Left lung (tissue), 14 donors: Measurements from ENCODE around the gene SHISA6. TPM values are rescaled to one million over a fixed set of nuclear protein-coding genes. Genes with fewer than 3 reads are reported as not detected.

Experiments used
- ATAC-seq: fragments of 200-7000 bp; cut with Tn5 transposase; one replicate; pipeline ENCODE4 v1.9.1; 2020; ENCODE audit warnings: moderate library complexity
- DNase-seq, 4 donors: peaks; one replicate each; pipeline ENCODE4 v3.0.0-alpha.2; 2013 to 2020
- H3K27ac ChIP-seq, 2 donors: fragments of 200-600 bp; sonication (generic) in 1 of 2; one replicate each; pipeline versions ENCODE4 v1.5.0 to v1.8.0; 2020 to 2021
- H3K27me3 ChIP-seq, 2 donors: fragments of 200-600 bp; sonication (generic) in 1 of 2; one replicate each; pipeline versions ENCODE4 v1.5.0 to v1.8.0; 2020 to 2021
- H3K36me3 ChIP-seq, 2 donors: fragments of 200-600 bp; sonication (generic) in 1 of 2; one replicate each; pipeline versions ENCODE4 v1.5.0 to v1.8.0; 2020 to 2021
- H3K4me1 ChIP-seq, 2 donors: fragments of 200-600 bp; one replicate each; pipeline ENCODE4 v1.8.0; 2021
- H3K4me3 ChIP-seq, 2 donors: fragments of 200-600 bp; sonication (generic) in 1 of 2; one replicate each; pipeline versions ENCODE4 v1.5.0 to v1.8.0; 2020 to 2021; ENCODE audit warnings: mild to moderate bottlenecking in 1 of 2
- H3K9me3 ChIP-seq, 2 donors: fragments of 200-600 bp; sonication (generic) in 1 of 2; one replicate each; pipeline versions ENCODE4 v1.5.0 to v1.8.0; 2020 to 2021
- intact Hi-C, 2 donors: fragments of 100-400 bp; cut with DNase I; formaldehyde crosslinking; loops; one replicate each; pipeline versions ENCODE4 v1.11.2 to v1.14.2; 2022
- long read RNA-seq, 12 donors: library from polyadenylated mRNA in 2 of 12; unstranded in 2 of 12; transcript quantifications; one replicate each; pipeline ENCODE4 v2.0.0 and lab custom pipeline, GENCODE V29; 2019 to 2026
- polyA plus RNA-seq, 6 donors: library from polyadenylated mRNA; unstranded; fragments of 120-200 nt; gene quantifications; one replicate each; pipeline ENCODE4 v1.2.1, GENCODE V29; 2013; ENCODE audit not compliant: insufficient read length in 6 of 6
- total RNA-seq, 2 donors: library from RNA; stranded (reverse); fragmentation: NEBNext Ultra II Directional; extraction: Animal tissue kit (Norgen Biotek cat#: 25700); gene quantifications; one replicate each; pipeline ENCODE4 v1.2.1, GENCODE V29; 2021
- TF ChIP-seq, protein P1 (sequence below), 2 donors: fragments of 200-600 bp; sonication (generic) in 1 of 2; IDR thresholded peaks; one replicate each; pipeline versions ENCODE4 v1.5.0 to v1.8.0; 2021; ENCODE audit warnings: antibody characterized with exemption in 2 of 2
- donor health status: DM: no; HTN: yes; CAD: no.
- donor health status: DM: no; HTN: no; CAD: no.

SHISA6 gene
- total RNA-seq: under 1 TPM in 1 of 2 donors, not detected in 1; 0.06 TPM
- under 1 TPM; 0.06 to 0.38 (median 0.25) TPM for polyA plus RNA-seq
- long read RNA-seq, donor 1: 0 reads
- long read RNA-seq, donor 2: 0 reads
- long read RNA-seq, donor 3: 0 reads
- long read RNA-seq, donor 4: 0 reads
- long read RNA-seq, donor 5: 0 reads
- long read RNA-seq, donor 6, full-length matches to known transcripts: 1 of 1 reads
- long read RNA-seq, donor 6, partial matches to known transcripts: 0 of 1 reads
- long read RNA-seq, donor 6, other reads (novel, unspliced or antisense): 0 of 1 reads
- long read RNA-seq, donor 7: 0 reads
- long read RNA-seq, donor 8: 0 reads
- long read RNA-seq, donor 9: 0 reads
- long read RNA-seq, donor 10: 0 reads
- long read RNA-seq, donor 11: 0 reads
- long read RNA-seq, donor 12: 0 reads

DNA sequence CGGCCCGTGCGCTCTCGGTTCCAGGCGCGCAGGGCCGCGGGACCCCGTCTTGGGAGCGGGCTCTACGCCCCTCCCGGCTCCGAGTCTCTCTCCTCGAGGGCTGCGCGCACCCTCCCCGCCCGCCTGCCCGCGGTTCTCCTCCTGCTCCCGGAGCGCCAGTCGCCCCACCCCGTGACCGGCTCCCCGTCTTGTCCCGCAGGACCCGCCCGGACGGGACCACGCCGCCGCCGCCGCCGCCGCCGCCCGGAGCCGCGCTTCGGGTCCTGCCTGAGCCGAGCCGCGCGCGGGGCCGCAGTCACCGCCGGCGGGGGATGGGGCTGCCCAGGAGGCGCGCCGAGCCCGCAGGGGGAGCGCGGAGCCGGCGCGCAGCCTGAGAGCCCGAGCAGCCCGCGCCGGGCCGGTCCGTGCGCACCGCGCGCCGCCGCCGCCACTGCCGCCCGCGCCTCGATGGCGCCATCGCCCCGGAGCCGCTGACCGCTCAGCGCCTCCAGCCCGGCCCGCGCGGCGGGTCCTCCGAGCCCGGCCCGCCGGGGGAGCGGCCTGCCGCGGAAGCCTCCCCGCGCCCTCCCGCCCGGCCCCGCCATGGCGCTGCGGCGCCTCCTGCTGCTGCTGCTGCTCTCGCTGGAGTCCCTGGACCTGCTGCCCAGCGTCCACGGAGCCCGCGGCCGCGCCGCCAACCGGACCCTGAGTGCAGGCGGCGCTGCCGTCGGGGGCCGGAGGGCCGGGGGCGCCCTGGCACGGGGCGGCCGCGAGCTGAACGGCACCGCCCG is at the start of gene SHISA6:
Gene SHISA6, plus strand, starts transcription at position 373 of the 770 bp plus-strand sequence.
- ATAC-seq (no peak), DNase-seq (no peak)
- H3K9me3 ChIP-seq: no peaks in the 10 kb centered on the region
- H3K27me3 ChIP-seq: peaks cover 43 to 84% of the 10 kb centered on the region in 2 donors
- H3K4me3 ChIP-seq: peak within 1 kb of the TSS in 1 of 2 donors; percentile 9
- no peaks in the 10 kb centered on the region for H3K4me1 ChIP-seq
- TF ChIP-seq, protein P1, sequence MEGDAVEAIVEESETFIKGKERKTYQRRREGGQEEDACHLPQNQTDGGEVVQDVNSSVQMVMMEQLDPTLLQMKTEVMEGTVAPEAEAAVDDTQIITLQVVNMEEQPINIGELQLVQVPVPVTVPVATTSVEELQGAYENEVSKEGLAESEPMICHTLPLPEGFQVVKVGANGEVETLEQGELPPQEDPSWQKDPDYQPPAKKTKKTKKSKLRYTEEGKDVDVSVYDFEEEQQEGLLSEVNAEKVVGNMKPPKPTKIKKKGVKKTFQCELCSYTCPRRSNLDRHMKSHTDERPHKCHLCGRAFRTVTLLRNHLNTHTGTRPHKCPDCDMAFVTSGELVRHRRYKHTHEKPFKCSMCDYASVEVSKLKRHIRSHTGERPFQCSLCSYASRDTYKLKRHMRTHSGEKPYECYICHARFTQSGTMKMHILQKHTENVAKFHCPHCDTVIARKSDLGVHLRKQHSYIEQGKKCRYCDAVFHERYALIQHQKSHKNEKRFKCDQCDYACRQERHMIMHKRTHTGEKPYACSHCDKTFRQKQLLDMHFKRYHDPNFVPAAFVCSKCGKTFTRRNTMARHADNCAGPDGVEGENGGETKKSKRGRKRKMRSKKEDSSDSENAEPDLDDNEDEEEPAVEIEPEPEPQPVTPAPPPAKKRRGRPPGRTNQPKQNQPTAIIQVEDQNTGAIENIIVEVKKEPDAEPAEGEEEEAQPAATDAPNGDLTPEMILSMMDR (IDR thresholded peaks at IDR 0.05): no peak
- intact Hi-C loops: no loop called here
- no peak within 1 kb of the TSS for H3K27ac ChIP-seq
- H3K36me3 ChIP-seq: no peaks in the 10 kb centered on the region

DNA sequence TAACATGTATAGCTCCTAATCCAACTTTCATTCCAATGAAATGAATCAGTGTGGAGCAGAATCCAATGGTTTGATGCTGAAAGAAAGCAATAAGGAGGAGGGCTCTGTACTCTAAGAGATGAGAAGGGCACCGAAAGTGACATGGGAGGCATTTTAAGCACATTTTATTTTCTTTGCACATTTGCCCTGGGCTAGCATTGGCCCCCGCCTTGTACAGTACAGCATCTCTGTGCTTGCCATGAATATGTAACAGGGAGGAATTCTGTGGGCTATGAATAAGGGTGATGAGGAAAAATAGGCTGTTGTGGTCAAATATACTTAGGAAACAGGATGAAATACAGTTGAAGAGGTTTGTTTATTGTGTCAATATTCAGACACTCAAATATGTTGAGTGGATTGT is 45.2 kb upstream of the SHISA6 start:
- Histone ChIP-seq H3K36me3 (no peaks in the 10 kb centered on the region), H3K27me3 (no peaks in the 10 kb centered on the region), H3K9me3 (no peaks in the 10 kb centered on the region), H3K4me1 (no peaks in the 10 kb centered on the region), H3K4me3 (no peak overlapping the region), H3K27ac (no peak overlapping the region)
- TF ChIP-seq, protein P1 (IDR thresholded peaks at IDR 0.05): no peak
- DNase-seq (no peak), ATAC-seq (no peak)
- intact Hi-C loops: no loop called here

DNA sequence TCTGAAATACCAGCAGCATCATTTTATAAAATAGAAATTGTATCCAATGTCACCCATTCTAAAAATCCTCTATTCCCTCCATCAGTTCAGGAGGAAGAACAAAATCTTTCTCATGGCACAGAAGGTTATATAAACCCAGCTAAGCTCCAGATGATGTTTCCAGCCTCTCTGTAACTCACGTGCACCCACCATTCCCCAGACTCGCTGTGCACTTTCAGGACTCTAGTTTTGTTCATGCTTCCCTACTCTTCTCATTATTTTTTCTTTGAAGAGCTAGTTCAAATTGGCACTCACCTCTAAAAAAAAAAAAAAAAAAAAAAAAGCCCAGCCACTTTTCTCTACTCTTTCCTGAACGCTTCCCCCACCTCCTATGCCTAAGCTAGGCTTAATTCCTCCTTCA is 36.0 kb upstream of the SHISA6 start:
- Histone ChIP-seq H3K27me3 (no peaks in the 10 kb centered on the region), H3K36me3 (no peaks in the 10 kb centered on the region), H3K4me1 (no peaks in the 10 kb centered on the region), H3K27ac (no peak overlapping the region), H3K4me3 (no peak overlapping the region), H3K9me3 (peaks cover 0 to 17% of the 10 kb centered on the region in 2 donors)
- no peak for DNase-seq
- no peak for ATAC-seq
- TF ChIP-seq, protein P1 (IDR thresholded peaks at IDR 0.05): no peak
- intact Hi-C loops: no loop called here

DNA sequence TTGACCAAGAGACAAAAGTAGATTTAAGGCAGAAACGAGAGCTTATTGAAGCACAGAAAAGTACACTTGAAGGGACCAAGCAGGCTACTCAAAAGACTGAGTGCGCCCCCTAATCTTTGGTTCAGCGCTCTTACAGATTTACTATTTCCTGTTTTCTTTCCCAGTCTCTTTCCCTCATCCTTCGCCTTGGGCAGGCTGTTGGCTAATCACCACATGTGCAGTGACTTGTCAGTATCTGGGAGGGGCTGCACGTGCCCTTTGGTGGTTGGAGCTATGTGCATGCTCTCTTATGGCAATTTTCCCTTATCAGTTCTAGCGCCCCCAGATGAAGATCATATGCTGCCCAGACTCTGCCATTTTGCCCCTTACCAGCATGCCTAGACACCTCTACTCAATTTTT is 35.4 kb upstream of the SHISA6 start:
- no peak for DNase-seq
- TF ChIP-seq, protein P1 (IDR thresholded peaks at IDR 0.05): no peak
- Histone ChIP-seq H3K27ac (no peak overlapping the region), H3K4me1 (no peaks in the 10 kb centered on the region), H3K27me3 (no peaks in the 10 kb centered on the region), H3K4me3 (no peak overlapping the region), H3K9me3 (peaks cover 0 to 21% of the 10 kb centered on the region in 2 donors), H3K36me3 (no peaks in the 10 kb centered on the region)
- ATAC-seq: no peak
- intact Hi-C loops: no loop called here

DNA sequence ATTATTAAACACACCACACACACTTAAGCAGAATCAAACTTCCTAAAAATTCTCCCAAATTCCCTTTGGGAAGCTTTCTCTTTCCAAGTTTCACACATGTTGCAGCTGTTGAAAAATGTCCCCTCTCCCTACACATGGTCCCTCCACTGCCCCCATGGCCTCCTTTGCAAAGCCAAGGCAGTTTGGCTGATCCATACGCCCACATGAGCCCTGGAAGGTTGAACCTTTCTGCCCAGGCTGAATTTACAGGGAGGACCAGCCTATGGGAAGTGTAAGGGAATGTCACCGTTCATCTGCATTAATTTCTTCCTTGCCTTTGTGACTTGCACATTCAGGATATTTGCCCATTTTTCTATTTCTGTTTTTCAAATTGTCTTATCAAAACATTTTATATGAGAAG is 31.1 kb upstream of the SHISA6 start:
- Histone ChIP-seq H3K4me3 (no peak overlapping the region), H3K27ac (no peak overlapping the region), H3K9me3 (peaks cover 0 to 25% of the 10 kb centered on the region in 2 donors), H3K4me1 (no peaks in the 10 kb centered on the region), H3K27me3 (no peaks in the 10 kb centered on the region), H3K36me3 (no peaks in the 10 kb centered on the region)
- TF ChIP-seq, protein P1 (IDR thresholded peaks at IDR 0.05): no peak
- no peak for DNase-seq
- intact Hi-C loops: no loop called here
- no peak for ATAC-seq
